ENCODE results near the gene ZNF418.
"Not testable (repeated sequence)": the region's sequence is repeated elsewhere in the genome, so short reads cannot be mapped to it uniquely, and the experiment has no call there.

ZNF418 gene

GRCh38 chr19:57888560-57889231, 46.5 kb downstream of the ZNF418 start, which contains the start of gene ZNF814:
ZNF814 (minus strand) TSS chr19:57889037; CDS start chr19:57888802, 235 bp downstream.
- no peak for DNase-seq

- no peak for DNase-seq
Observed at GRCh38 chr19:57888107-57888559, 47.1 kb downstream of the ZNF418 start.

GRCh38 chr19:57887195-57887941, 47.8 kb downstream of the ZNF418 start:
- no peak for DNase-seq

GRCh38 chr19:57886046-57886445, 49.2 kb downstream of the ZNF418 start:
- DNase-seq, result no peak

- DNase-seq, result not testable (repeated sequence)
Observed at GRCh38 chr19:57873883-57874799, 61.1 kb downstream of the ZNF418 start.

- no peak for DNase-seq
Observed at GRCh38 chr19:57872450-57872849, 62.8 kb downstream of the ZNF418 start.

Measured in NCI-H1694 treated with DMSO at 0.1 percent for 48 hours (cell line).